ENCODE measurements around the gene SDF4.

SDF4 gene

GRCh38 chr1:1213345-1214265 is 18.2 kb downstream of the SDF4 start, which contains the start of gene TNFRSF4:
Gene TNFRSF4, minus strand, starts transcription at chr1:1214153. Its CDS starts 26 bp downstream, at chr1:1214127.
- H3K4me3 ChIP-seq (ENCODE audit: control insufficient read depth, low read depth, low read length) = no peak within 1 kb of the TSS
- DNase-seq (ENCODE audit: low read depth) = no peak
- no peak for TF ChIP-seq CTCF (IDR thresholded peaks at IDR 0.05; ENCODE audit: control insufficient read depth, insufficient read depth, low read depth, low read length, missing control alignments)

GRCh38 chr1:1212780-1213344 is 18.9 kb downstream of the SDF4 start:
- no peak overlapping the region for H3K4me3 ChIP-seq (ENCODE audit: control insufficient read depth, low read depth, low read length)
- DNase-seq (ENCODE audit: low read depth) = no peak
- TF ChIP-seq CTCF (IDR thresholded peaks at IDR 0.05; ENCODE audit: control insufficient read depth, insufficient read depth, low read depth, low read length, missing control alignments) = no peak

- no peak for TF ChIP-seq CTCF (IDR thresholded peaks at IDR 0.05; ENCODE audit: control insufficient read depth, insufficient read depth, low read depth, low read length, missing control alignments)
- DNase-seq (ENCODE audit: low read depth) = no peak
- no peak overlapping the region for H3K4me3 ChIP-seq (ENCODE audit: control insufficient read depth, low read depth, low read length)
Observed at GRCh38 chr1:1211541-1212441, 20.0 kb downstream of the SDF4 start.

- no peak for TF ChIP-seq CTCF (IDR thresholded peaks at IDR 0.05; ENCODE audit: control insufficient read depth, insufficient read depth, low read depth, low read length, missing control alignments)
- DNase-seq (ENCODE audit: low read depth) = no peak
- no peak overlapping the region for H3K4me3 ChIP-seq (ENCODE audit: control insufficient read depth, low read depth, low read length)
Observed at GRCh38 chr1:1210726-1211540, 20.9 kb downstream of the SDF4 start.

- no peak for TF ChIP-seq CTCF (IDR thresholded peaks at IDR 0.05; ENCODE audit: control insufficient read depth, insufficient read depth, low read depth, low read length, missing control alignments)
- peak overlapping the region; percentile 43 for H3K4me3 ChIP-seq (ENCODE audit: control insufficient read depth, low read depth, low read length)
- no peak for DNase-seq (ENCODE audit: low read depth)
Observed at GRCh38 chr1:1208713-1209433, 22.9 kb downstream of the SDF4 start.
